HL-60/S4 (cell line): ENCODE measurements around the gene TBC1D8.

Source experiments
- in situ Hi-C: fragments of 300-500 bp; cut with MboI; formaldehyde crosslinking; loops from 2 replicates; pipeline ENCODE4 v1.14.3; 2022; ENCODE audit warnings: low sequenced_read_pairs

Gene TBC1D8

DNA sequence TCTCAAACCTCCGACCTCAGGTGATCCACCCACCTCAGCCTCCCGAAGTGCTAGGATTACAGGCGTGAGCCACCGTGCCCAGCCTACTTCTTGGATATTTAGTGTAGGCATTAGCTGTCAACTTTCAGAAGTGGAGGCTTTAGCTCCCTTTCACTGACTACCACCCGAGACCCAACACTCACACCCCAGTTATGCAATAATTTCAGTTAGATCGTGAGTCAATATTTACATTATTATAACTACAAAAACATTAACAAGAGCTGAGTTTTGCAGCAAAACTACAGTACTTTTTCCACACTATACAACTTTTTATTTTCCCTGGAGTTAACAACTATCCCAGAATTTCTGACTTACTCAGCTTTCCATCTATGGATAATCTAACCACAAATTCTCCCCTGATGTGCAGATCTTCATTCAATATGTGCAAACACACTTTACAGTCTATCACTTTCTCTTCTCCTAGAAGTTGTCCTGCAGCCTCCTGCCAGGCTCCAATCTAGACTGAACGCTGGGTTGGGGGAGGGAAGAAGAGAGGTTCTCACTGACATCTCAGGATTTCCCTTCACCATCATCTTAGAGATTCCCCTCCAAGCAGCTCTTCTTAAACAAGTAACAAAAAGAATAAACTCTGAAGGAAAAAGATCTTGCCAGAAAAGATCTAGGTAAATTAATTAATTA is 10.1 kb downstream of the TBC1D8 start:
- in situ Hi-C loops, result no loop called here

DNA sequence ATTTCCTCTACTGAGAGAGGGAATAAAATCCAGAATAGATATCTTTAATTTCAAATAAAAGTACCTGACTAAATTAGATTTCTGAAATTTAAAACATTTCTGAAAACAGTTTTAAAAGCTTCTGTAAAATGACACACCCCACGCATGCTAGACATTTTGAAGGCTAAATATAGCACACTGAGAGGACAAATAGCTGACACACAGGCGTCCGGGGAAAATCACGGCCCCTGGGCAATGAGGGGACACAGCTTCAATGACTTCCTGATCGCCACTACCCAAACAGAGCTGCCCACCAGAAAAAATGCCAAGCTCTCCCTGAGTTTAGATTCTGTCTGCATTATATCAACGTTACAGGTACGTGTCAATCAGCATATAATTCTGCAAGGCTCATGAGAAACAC is 10.9 kb downstream of the TBC1D8 start:
- in situ Hi-C loops, result no loop called here

DNA sequence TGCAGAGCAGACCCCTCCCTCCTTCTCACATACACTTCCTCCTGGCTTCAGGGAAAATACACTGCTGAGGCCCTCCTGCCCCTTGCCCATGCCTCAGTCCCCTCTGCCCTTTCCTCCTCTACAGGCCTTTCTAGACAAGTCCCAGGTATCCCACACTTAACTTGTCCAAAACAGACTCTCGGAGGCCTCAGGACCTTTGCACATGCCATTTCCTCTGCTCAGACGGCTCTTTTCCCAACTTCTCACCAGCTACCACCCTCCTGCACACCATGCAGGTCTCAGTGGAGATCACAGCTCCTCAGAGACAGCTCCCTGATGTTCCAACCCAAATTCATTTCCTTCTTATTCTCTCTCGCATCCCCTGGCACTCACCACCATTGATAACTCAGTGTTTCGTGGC is 11.7 kb downstream of the TBC1D8 start:
- in situ Hi-C loops, result no loop called here

DNA sequence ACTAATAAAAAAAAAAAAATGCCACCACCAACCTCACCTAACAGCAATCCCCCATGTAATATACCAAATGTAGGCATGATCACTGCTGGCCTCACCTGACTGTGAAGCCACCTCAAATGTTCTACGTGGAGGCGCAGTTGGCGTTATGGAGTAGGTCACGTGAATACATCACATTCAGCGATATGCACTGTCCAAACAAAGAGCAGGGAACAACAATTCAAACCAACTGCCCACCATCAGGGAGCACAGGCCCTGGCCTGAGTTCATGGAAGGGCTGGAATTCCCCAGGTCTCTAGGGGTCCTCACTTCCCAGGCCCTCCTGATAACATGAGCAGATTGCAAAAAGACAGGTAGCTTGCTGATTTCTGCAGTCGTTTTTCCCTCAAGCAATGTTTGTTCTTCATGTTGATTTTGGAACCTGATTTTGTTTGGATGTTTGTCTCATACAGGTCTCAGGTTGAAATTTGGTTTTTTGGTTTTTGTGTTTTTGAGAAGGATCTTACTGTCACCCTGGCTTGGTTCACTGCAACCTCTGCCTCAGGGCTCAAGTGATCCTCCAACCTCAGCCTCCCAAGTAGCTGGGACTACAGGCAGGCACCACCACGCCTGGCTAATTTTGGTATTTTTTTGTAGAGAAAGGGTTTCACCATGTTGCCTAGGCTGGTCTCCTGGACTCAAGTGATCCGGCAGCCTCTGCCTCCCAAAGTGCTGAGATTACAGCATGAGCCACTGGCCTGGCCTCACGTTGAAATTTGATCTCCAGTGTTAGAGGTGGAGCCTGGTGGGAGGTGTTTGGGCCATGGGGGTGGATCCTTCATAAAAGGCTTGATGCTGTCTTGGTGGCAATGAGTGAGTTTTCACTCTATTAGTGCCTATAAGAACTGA is 15.5 kb downstream of the TBC1D8 start:
- in situ Hi-C loops, result no loop called here

DNA sequence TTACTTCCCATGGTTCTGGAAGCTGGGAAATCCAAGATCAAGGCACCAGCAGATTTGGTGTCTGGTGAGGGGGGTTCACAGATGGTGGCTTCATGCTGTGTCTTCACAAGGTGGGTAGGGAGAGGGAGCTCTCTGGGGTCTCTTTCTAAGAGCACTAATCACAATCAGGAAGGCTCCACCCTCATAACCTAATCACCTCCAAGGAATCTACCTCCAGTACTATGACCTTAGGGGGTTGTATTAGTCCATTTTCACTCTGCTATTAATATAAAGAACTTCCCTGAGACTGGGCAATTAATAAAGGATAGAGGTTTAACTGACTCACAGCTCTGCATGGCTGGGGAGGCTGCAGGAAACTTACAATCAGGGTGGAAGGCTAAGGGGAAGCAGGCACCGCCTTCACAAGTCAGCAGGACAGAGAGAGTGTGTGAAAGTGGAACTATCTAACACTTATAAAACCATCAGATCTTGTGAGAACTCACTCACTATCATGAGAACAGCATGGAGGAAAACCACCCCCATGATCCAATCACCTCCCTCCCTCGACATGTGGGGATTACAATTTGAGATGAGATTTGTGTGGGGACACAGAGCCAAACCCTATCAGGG is 17.6 kb downstream of the TBC1D8 start:
- in situ Hi-C loops, result no loop called here

DNA sequence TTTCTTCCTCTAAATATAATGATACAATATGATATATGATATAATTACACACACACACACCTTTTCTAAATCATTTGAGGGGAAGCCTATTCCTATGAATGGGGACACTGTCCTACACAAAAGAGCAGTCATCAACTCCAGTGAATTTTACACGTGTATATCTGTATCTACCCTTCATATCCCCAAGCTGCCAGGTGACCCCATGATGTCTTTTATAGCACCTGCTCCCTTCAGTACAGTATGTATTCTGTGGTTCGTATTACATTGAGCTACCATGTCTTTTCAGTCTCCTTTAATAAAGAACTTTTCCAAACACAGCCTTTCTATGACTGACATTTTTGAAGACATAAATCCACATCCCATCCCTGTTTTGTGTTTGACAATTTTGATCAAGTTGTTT is 19.0 kb downstream of the TBC1D8 start:
- in situ Hi-C loops, result no loop called here

DNA sequence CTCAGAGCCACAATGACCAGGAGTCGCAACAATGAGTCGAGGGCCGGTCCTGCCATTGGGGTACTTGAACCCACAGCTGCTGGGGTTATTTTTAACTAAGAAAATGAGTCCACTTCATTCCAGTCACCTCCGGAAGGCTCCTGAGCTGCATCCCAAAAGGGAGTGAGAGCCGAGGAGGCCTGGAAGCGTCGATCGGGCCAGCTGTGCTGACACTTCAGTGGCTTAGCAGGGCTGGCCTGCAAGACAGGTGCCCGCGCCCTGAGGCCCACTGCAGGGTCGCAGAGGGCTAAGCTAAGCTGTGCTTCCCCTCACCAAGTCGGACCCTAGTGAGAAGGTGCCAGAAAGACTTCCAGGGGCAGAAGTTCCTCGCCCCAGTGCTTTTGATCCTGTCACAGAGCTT is 21.1 kb downstream of the TBC1D8 start:
- in situ Hi-C loops, result no loop called here

DNA sequence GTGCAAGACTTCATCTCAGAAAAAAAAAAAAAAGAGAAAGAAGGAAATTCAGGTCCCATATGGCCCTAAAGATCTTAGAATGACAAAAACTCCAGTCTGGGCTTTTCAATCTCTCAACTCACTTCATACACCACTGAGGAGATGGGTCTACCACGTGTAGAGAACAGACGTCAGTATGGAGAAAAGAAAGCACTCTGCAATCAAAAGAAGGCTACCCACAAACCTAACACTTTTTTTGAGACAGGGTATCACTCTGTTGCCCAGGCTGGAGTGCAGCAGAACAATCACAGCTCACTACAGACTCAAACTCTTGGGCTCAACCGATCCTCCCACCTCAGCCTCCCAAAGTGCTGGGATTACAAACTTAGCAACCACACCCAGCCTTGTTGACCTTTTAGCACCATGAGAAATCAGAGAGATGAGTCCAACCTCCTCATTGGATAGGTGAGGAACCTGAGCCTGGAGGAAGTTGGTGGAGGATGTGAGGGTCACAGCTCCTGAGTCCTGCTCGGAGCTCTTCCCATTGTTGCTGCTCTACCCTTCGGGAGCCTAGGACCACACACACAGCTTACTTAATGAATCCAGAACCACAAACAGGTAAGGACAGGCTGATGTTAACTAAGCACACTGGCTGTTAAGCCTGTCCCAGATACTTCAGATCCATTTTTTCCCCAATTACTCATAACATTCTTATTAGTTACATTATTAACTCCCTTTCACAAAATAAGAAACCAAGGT is 23.7 kb downstream of the TBC1D8 start:
- in situ Hi-C loops, result no loop called here

DNA sequence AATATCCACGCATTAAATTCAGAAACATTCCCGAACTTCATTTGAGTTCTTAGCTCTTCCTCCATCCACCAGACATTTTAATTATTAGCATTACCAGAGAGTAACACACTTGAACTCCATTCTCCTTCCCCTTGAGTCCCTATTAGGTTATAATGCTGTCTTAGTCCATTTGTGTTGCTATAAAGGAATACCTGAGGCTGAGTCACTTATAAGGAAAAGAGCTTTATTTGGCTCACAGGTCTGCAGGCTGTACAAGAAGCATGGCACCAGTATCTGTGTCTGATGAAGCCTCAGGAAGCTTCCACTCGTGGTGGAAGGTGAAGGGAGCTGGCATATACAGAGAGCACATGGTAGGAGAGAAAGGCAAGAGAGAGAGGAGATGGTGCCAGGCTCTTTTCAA is 25.4 kb downstream of the TBC1D8 start:
- in situ Hi-C loops, result no loop called here

DNA sequence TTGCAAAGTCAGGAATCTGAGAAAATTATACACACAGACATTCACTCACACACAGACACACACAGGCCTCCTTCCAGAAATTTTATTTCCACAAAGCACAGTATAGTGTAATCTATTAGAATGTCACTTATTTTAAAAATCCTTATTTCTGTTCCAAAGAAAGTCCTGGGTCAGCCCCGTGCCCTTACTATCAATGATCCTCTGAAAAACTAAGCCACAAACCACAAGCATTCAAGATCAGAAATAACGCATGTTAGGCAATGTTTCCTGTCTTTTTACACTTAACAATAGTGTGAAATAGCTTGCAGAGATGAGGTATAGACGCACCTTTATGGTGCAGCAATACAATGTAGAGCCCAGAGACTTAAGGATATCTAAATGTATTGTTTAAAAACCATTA is 25.8 kb downstream of the TBC1D8 start:
- in situ Hi-C loops, result no loop called here

DNA sequence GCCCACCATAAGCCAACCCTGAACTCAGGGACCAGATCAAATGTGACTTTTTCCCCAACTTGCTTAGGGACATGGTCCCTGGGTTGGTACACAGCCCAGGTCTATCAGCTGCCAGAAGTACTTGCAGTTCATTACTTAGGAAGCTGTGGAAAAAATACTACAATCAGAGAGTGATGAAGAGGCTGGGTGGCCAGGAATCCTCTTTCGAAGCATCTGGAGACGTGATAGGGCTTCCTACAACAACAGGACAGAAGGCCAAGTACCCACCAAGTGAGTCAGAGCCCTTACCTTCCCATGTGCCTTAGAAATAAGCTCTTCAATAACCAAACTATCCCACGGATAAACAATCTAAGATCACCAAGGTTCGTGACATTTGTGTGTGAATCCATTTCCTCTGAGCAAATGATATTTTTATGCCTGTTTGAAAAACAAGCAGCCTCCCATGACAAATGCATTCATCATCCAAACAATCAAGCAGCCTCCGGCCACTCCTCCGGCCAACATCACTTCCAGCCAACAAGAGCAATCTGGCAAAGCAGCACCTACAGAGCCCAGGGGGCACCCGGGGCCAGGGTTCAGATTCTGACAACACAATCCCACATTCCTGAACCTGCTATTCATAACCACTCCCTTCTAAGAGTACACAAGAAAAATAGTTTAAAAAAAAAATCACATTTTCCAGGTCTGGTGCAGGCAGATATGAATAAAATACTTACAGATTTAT is 26.4 kb downstream of the TBC1D8 start:
- in situ Hi-C loops, result no loop called here

DNA sequence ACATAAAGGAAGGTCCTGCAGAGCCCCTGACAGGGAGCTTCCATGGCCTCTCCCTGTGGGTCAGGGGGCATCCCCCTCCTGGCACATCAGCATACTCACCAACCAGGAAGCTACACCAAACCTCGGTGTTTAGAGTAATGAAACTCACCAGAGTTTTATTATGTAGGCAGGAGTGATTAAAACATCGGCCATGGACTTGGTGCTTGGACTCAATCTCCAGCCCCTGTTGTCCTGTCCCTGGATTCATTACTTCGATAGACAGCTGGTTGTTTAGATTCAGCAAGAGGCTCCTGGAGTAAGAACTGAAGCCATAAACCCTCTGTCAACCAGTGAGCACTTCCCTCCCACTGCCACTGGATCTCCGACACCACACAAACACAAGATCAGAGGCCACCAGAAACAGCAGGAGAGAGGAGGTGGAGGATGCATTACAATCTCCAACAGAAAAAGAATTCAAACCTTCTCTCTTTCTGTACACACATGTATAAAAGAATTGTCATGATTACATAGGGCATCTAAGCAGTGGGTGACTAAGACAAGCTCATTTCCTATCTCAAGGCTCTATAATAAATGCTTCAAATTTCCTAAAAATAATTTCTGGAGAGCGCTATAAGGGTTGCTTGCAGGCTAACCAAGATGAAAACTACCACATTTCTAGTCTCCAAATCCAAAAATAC is 27.2 kb downstream of the TBC1D8 start:
- in situ Hi-C loops, result no loop called here

DNA sequence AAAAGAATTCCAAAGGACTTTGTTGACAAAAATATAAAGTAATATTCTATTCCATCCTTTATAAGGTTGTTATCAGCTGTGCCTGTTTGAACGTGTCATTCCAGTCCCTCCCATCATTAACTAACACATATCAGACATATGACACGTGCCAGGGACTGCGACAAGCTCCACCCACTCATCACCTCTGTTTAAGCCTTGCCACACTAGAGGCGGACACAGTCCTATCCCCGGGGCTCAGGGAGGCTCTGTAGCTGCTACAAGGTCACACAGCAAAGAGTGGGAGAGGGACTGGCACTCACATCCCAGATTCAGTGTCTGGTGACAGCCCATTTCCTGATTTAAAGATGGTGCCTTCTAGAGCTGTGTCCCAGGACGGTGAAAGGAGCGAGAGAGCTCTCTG is 30.0 kb downstream of the TBC1D8 start:
- in situ Hi-C loops, result no loop called here

DNA sequence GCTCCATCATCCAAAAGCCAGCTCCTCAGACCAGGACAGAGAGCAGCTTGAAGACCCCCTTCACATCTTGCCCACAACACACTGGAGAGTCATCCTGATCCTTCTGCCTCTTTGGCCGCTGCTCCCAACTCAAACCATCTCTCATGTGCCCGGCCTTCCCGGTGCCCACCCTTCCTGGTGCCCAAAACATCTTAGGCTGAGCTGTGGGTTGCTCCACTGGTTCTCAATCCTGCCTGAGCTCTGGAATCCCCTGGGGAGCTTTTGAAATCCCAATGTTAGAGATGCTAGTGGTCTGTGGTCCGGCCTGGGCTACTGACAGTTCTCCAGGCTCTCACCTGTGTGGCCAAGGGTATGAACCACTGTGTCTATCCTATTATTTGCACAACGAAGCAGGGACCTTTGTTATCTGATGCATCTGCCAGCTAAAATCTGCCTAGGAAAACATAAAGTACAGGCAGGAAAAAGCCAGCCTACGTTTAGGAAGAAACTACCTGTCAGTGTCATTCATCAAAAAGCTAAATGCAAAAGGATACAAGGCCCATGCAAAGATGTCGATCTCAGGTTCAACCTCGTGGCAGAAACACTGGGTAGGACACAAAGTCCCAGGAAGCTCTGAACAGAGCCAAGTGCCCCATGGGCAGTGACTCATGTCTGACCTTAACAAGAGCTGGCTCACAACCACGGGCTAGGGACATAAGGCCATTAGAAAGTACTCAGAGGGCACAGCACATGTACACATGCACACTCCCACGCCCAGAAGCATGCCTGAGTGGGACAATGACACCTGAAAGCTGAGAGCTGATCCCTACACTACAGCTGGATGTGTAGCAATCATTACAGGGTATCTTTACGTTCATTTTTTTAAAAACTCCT is 30.8 kb downstream of the TBC1D8 start:
- in situ Hi-C loops, result no loop called here

DNA sequence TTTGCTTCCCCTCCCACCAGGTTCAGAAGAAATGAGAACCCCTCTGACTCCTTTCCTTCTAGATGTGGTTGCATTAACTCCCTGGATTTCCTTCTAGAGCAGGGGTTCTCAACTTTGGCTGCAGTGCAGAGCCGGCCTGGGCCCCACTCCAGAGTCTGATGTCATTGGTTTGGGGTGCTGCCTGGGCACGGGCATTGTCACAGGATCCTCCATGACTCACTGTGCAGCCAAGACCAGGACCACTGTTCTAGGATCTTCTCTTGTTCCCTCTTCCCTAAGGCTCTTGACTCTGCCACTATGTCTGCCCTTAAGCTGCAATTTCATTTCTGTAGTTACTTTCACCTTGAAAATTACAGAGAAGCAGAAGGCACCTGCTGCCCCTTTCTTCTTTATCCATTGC is 31.8 kb downstream of the TBC1D8 start:
- in situ Hi-C loops, result no loop called here

DNA sequence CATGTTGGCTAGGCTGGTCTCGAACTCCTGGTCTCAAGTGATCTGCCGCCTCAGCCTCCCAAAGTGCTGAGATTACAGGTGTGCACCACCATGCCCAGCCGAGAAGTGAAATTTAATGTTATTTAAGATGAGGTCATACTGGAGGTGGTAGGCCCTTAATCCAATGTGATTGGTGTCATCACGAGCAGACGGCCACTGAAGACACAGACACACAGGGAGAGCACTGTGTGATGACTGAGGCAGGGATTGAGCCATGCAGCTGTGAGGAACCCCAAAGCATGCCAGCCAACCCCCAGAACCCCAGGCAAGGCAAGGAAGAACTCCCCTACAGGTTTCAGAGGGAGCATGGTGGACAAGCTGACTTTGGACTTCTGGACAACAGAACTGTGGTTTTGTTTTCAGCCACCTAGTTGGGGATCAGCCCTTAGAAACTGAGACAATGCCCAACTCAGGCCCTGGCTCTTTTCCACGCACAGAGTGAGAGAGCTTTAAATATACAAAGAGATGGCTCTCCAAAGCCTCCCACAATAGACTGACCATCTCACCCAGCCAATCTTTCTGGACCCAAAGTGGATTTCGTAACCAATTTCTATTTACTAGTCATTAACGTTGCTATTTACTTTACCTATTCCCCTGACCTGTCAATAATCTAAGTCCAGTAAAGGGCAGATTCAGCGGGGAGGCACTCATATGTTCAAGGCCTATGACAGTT is 34.2 kb downstream of the TBC1D8 start:
- in situ Hi-C loops, result no loop called here

DNA sequence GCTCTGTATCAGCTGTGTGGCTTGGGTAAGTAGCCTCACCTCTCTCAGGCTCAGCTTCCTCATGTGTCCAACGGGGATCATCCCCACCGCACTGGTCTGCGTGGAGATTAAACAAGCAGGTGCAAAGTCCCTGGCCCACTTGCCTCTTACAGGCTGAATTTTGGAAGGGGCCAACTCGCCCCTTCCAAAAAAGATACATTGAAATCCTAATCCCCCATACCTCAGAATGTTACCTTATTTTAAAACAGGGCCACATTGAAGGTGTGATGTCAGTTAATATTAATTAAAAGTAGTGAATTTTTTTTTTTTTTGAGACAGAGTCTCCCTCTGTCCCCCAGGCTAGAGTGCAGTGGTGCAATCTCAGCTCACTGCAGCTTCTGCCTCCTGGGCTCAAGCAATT is 34.8 kb downstream of the TBC1D8 start:
- in situ Hi-C loops, result no loop called here

DNA sequence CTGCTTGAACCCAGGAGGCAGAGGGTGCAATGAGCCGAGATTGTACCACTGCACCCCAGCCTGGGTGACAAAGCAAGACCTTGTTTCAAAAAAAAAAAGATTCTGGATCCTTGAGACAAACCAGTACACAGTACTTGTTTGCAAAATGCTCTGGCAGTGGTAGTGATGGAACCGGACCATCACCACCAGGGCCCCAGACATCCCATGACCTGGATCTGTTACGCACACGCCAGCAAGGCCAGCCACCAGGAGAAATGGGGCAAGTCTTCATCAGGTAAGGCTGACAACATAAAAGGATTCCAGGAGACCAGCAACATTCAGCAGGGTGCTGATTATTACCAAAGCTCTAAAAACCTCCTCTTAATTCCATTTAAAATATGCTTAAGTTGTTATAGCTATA is 35.5 kb downstream of the TBC1D8 start:
- in situ Hi-C loops, result no loop called here

DNA sequence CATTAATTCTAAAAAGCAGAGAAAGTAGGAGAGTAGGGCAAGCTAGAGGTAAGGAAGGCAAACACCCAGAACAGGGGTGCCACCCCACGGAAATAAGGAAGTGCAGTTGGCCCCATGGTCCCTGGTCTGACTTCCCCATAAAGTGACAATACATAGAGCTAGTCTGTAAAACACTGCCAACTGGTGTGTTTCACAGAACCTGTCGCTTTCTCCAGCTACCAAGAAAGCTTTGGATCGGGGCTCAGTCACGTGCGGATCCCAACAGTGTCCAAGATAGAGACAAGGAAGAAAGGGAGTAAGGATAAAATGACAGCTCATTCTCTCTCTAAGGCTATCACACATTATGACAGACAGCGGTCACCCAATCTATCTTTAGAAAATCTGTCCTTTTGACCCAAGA is 36.4 kb downstream of the TBC1D8 start:
- in situ Hi-C loops, result no loop called here
